Motor neuron (in vitro differentiated cells): ENCODE measurements around the gene SEC14L1. TPM values are rescaled to one million over a fixed set of nuclear protein-coding genes. Genes with fewer than 3 reads are reported as not detected.
A peak's percentile ranks its signal among the peaks of the same experiment; 100 is the strongest.
"Not testable (repeated sequence)": the region's sequence is repeated elsewhere in the genome, so short reads cannot be mapped to it uniquely, and the experiment has no call there.

Source experiments
- ATAC-seq, 8 experiments: fragments of 200-7000 bp; cut with Tn5 transposase; replicated peaks in 6 of 8; 2 replicates each; pipeline ENCODE4 v1.8.0; 2021; ENCODE audit warnings: mild to moderate bottlenecking in 8 of 8, moderate library complexity in 8 of 8
- H3K27ac ChIP-seq, 2 donors: fragments of 250-450 bp; sonication (Bioruptor Pico); 2 replicates each; pipeline ENCODE4 v1.9.0; 2021; ENCODE audit warnings: antibody characterized with exemption in 2 of 2, mild to moderate bottlenecking in 2 of 2, moderate library complexity in 1 of 2
- H3K4me1 ChIP-seq, 2 donors: fragments of 250-450 bp; sonication (Bioruptor Pico); replicated peaks in 1 of 2; 2 replicates each; pipeline ENCODE4 v1.6.1; 2021; ENCODE audit warnings: antibody characterized with exemption in 2 of 2, mild to moderate bottlenecking in 2 of 2, moderate library complexity in 1 of 2
- H3K4me3 ChIP-seq, 5 donors: fragments of 250-450 bp; sonication (Bioruptor Pico); 2 replicates each; pipeline ENCODE4 v1.9.0; 2021; ENCODE audit warnings: antibody characterized with exemption in 5 of 5, mild to moderate bottlenecking in 5 of 5, moderate library complexity in 4 of 5
- WGBS, 10 experiments: fragments of 450-650 bp; shearing (Covaris generic); methylation state at CpG; one replicate each; pipeline ENCODE4 v1.0.0; 2022; 5-methylcytosine and 5-hydroxymethylcytosine counted together
- in situ Hi-C, 9 experiments: fragments of 400-800 bp; cut with MboI; loops; one replicate each; pipeline ENCODE4 v1.15.0; 2021; ENCODE audit warnings: low sequenced_read_pairs in 9 of 9, low pct_unique_long_range_greater_than_20kb in 2 of 9; ENCODE audit not compliant: unreplicated experiment in 9 of 9
- total RNA-seq, 8 experiments: library from RNA; unstranded; fragments of 300-600 nt; gene quantifications; 2 replicates each; pipeline versions ENCODE4 v1.2.3 to v1.2.4, GENCODE V29; 2022

The SEC14L1 gene
- total RNA-seq: 10 to 100 TPM; 21.1 to 39.3 (median 32.4) TPM

DNA sequence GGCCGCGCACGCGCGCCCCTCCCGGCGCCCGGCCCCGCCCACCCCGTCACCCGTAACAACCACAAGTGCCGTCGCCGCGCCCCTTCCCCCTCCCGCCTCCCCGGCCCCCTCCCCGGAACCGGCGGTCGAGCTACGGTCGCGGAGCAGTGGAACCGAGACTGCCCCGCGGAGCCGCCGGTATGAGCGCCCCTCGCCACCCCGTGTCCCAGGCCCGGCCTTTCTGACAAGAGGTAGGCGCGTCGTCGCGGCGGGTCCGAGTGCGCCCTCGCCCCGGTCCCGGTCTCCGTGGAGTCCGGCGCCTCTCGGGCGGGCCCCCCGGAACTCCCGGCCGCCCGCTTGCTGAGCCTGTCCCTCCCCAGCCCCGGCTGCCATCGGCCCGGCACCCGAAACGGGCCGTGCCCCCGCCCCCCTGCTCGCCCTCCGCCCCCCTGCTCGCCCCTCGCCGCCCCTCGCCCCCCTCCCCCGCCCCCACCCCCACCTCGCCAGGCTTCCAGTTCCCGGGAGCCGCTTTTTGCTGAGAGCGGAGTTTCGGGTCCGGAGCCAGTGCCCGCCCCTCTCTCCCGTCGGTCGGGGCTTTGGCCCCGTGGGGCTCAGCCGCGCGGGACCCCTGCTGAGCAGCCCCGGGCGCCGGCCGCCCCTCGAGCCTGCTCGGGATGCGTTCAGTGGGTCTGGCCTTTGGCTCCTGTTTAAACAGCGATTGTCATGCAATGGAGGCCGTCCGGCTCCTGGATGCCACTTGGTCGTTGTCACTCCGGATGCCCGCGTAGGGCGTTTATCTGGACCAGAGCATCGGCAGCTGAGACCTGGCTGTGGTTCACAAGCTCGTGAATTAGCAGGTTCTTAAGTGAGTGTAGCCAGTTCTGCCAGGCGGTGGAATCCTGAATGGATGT, at the start of gene SEC14L1:
SEC14L1 (plus strand) TSS at position 92 of the 890 bp plus-strand sequence. CDS start 2,628 bp downstream, outside the sequence.
- in situ Hi-C loops: no loop called here
- ATAC-seq: peak; percentile 22 to 71 (median 66)
- Histone ChIP-seq H3K4me3 (peak within 1 kb of the TSS; percentile 71 to 95 (median 87)), H3K4me1 (peaks cover 9 to 19% of the 10 kb centered on the region in 2 donors), H3K27ac (peak within 1 kb of the TSS; percentile 72 to 74)
- 0 to 7% (median 0%) methylated on average over 1 to 10 of the region's 99 CpGs; no CpG with 5 or more reads in 3 of the 10 experiments for WGBS, 10 experiments

DNA sequence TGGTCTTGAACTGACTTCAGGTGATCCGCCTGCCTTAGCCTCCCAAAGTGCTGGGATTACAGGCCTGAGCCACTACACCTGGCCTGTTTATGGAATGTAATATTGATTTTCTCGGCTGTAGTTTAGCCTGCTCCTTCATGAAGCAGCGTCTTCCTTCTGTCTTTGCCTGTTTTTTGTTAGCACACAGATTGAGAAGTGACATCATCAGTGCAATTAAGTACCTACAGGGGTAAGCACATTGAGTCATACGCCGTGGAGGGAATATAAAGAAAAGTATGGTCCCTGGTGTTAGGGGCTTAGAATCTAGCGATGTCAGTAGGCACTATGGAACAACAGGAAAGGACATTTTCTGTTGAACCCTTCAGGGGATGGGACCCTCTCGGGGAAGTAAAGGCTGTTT, 48.7 kb upstream of the SEC14L1 start:
- Histone ChIP-seq H3K27ac (no peak overlapping the region), H3K4me1 (peaks cover 13 to 15% of the 10 kb centered on the region in 2 donors), H3K4me3 (no peak overlapping the region)
- ATAC-seq: no peak
- WGBS, 10 experiments: 60 to 100% (median 89%) methylated on average over 1 to 7 of the region's 7 CpGs
- in situ Hi-C loops: loop anchor here in 3 of 9 experiments (25.0 kb wide), 1 partner anchor 145 kb away; no protein-coding TSS in a partner anchor

DNA sequence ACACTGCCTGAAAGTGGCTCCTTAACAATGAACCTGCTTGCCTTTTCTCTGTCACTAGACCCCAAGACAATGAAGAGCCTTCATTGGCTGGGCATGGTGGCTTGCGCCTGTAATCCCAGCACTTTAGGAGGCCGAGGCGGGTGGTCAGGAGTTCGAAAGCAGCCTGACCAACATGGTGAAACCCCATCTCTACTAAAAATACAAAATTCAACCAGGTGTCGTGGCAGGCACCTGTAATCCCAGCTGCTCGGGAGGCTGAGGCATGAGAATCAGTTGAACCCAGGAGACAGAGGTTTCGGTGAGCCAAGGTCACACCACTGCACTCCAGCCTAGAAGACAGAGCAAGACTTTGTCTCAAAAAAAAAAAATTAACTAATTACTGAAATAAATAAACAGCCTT, 45.3 kb upstream of the SEC14L1 start:
- H3K27ac ChIP-seq: no peak overlapping the region
- peaks cover 3 to 7% of the 10 kb centered on the region in 2 donors for H3K4me1 ChIP-seq
- in situ Hi-C loops: loop anchor here in 3 of 9 experiments (25.0 kb wide), 1 partner anchor 142 kb away; no protein-coding TSS in a partner anchor
- H3K4me3 ChIP-seq: no peak overlapping the region
- ATAC-seq: no peak
- 100% methylated on average over 1 to 4 of the region's 7 CpGs; no CpG with 5 or more reads in 7 of the 10 experiments for WGBS, 10 experiments

DNA sequence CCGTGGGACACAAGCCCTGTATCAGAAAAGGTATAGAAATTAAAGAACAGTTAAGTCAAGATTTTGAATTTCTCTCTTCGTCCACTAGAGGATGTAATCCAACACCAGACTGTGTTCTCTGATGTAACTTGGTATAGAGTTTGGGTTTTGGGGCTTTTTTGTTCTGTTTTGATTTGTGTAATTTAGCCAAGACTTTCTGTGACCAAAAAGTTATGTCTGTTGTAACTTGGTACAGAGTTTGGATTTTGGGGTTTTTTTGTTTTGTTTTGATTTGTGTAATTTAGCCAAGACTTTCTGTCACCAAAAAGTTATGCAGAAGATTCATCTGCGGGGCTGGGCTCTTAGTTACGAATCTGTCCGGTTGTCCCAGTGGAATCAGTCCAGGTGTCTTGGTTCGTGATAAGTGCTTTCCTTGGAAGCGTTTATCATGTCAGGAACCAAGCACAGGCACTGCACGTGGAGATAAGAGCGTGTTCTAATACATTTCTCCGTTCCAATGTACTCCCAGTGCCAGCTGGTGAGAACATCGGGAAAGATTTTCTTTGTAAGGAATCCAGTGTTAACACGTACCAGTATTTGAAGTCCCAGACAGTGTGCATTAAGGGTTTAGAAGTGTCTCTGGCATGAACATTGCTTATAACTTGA, 44.1 kb upstream of the SEC14L1 start:
- H3K4me3 ChIP-seq: no peak overlapping the region
- WGBS, 10 experiments: 0 to 100% (median 84%) methylated on average over 1 to 12 of the region's 12 CpGs; no CpG with 5 or more reads in 1 of the 10 experiments
- peaks cover 2 to 9% of the 10 kb centered on the region in 2 donors for H3K4me1 ChIP-seq
- H3K27ac ChIP-seq: no peak overlapping the region
- in situ Hi-C loops: loop anchor here in 3 of 9 experiments (25.0 kb wide), 1 partner anchor 141 kb away; no protein-coding TSS in a partner anchor
- peak in 3 of 8 experiments; percentile 22 to 31 (median 31) for ATAC-seq

DNA sequence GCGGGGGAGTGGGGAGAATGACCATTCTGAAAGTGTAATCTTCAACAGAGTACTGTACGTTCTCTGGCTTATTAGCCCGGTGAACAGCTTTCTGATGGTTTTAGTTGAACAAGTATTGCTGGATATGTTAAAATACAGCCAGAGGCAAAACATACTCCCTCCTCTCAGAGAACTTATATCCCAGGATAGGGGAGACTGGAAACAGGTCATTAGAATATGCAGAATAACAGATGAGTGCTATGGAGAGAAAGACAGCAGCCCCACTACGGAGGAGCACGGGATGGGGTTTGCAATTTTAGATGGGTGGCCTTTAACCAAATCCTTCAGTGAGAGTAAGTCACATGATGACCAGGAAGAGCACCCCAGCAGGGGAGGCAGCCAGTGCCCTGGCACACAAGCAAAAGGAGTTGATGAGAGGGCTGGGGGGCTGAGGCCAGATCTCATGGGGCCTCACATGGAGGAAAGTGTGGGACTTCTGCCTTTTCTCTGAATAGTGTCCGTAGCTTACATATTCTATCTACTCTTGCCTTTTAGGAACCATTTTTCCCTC, 43.1 kb upstream of the SEC14L1 start:
- 48 to 100% (median 83%) methylated on average over 1 to 3 of the region's 6 CpGs; no CpG with 5 or more reads in 5 of the 10 experiments for WGBS, 10 experiments
- Histone ChIP-seq H3K4me1 (peaks cover 2 to 11% of the 10 kb centered on the region in 2 donors), H3K4me3 (no peak overlapping the region), H3K27ac (no peak overlapping the region)
- in situ Hi-C loops: loop anchor here in 3 of 9 experiments (25.0 kb wide), 1 partner anchor 140 kb away; no protein-coding TSS in a partner anchor
- ATAC-seq: peak in 4 of 8 experiments; percentile 7 to 93 (median 54)

DNA sequence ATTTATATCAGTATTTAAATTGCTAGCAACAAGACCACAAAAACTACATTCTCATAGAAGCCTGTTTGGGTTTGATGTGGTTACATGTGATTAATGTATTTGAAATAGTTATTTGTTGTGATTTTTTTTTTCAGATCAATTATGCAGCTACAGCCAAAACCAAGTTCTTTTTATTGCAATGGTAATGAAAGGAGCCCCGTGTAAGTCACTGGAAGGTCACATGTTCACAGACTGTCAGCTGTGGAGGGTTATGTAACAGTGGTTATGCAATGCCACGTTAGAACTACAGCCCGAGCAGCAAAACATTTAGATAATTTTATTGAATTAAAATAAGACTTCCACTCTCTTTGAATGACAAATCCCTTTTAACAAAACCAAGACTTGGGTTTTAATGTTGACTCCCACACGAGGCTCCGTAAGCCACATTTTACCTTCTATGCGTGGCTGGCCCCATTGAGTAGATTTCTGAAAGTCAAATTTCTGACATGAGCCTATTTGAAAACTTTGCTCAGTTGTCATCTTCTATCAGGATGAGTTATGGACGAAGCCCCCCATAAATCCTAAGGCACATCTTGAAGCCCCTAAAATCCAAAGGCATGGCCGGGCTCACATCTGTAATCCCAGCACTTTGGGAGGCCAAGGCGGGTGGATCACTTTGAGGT, 41.8 kb upstream of the SEC14L1 start:
- WGBS, 10 experiments: 22 to 100% (median 65%) methylated on average over 2 to 9 of the region's 9 CpGs; no CpG with 5 or more reads in 1 of the 10 experiments
- ATAC-seq: peak in 7 of 8 experiments; percentile 50 to 75 (median 67)
- H3K27ac ChIP-seq: no peak overlapping the region
- H3K4me3 ChIP-seq: no peak overlapping the region
- in situ Hi-C loops: loop anchor here in 3 of 9 experiments (25.0 kb wide), 1 partner anchor 138 kb away; no protein-coding TSS in a partner anchor
- peaks cover 2 to 11% of the 10 kb centered on the region in 2 donors for H3K4me1 ChIP-seq

DNA sequence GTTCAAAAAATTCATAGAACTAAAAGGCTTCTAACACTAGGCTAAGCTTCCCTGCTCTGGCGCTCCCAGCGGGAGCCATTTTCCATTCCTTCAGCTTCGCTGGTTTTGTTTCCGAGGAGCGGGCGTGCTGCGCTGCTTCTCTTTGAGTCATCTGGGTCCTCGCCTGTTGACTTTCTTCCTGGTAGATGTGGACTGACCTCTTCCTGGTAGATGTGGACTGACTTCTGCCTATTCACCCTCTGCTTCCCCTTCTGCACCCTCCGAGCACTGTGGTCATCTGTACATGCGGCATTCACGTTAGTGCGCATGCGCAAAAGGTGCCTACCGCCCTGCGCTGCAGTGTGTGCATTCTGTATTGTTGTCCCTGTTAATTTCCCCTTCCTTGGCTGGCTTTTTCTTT, 40.8 kb upstream of the SEC14L1 start:
- Histone ChIP-seq H3K27ac (no peak overlapping the region), H3K4me1 (peaks cover 2 to 11% of the 10 kb centered on the region in 2 donors), H3K4me3 (no peak overlapping the region)
- in situ Hi-C loops: loop anchor here in 3 of 9 experiments (25.0 kb wide), 1 partner anchor 137 kb away; no protein-coding TSS in a partner anchor
- 92 to 100% (median 96%) methylated on average over 1 to 15 of the region's 15 CpGs for WGBS, 10 experiments
- no peak for ATAC-seq

DNA sequence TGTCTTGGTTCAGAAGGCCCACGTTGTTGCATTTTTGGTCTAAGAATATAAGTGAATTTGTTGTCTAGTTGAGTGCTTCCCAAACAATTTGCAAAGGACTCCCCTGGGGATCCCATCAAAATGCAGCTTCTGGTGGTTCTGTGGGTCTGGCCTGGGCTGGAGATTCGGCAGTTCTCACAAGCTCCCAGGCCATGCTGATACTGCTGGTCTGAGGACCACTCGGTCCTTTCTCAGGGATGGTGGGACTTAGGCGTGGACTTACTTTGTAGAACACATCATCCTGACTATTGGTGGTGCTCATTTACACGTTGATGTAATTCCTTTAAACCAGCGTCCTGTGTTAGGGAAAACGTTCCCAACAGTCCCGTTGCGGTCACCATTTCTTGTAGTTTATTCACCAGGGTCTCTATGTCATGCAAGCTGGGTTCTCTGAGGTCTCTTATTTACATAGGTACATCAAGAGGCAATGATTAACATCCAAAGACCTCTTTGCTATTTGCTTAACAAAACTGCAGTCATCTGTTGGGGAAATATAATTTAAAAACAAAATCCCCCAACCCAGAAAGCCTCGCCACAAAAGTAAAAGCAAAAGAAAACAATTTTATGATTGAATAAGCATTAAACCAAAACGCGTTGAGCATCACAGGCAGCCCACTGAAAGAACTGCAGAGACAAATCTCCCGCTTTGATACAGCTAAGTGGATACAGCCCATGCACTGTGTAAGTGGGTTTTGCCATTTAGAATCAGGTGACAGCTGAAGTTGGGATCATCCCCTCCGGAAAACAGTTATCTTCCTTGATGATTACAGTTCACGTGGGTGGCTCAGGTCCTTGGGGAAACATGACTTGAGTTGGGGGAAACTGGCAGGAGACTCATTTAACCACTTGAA, 39.0 kb upstream of the SEC14L1 start:
- no peak for ATAC-seq
- Histone ChIP-seq H3K4me1 (peaks cover 2 to 11% of the 10 kb centered on the region in 2 donors), H3K4me3 (no peak overlapping the region), H3K27ac (no peak overlapping the region)
- 35 to 100% (median 80%) methylated on average over 1 to 15 of the region's 15 CpGs for WGBS, 10 experiments
- in situ Hi-C loops: no loop called here

DNA sequence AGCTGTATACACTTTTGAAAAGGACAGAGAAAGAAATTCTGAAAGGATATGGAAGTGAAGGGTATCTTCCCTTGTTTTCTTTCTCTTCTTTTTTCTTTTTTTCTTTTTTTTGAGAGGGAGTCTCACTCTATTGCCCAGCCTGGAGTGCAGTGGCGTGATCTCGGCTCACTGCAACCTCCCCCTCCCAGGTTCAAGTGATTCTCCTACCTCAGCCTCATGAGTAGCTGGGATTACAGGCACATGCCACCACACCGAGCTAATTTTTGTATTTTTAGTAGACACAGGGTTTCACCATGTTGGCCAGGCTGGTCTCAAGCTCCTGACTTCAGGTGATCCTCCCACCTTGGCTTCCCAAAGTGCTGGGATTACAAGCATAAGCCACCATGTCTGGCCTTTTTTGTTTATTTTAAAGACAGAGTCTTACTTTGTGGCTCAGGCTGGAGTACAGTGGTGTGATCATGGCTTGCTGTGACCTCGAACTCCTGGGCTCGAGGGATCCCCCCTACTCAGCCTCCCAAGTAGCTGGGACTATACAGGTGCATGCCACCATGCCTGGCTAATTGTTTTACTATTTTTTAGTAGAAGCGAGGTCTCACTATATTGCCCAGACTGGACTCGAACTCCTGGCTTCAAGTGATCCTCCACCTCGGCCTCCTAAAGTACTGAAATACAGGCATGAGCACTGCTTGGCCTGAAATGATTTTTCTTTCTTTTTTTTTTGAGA, 38.2 kb upstream of the SEC14L1 start:
- peaks cover 2 to 11% of the 10 kb centered on the region in 2 donors for H3K4me1 ChIP-seq
- H3K27ac ChIP-seq, in situ Hi-C loops, H3K4me3 ChIP-seq, ATAC-seq: not testable (repeated sequence)
- WGBS, 10 experiments: 80 to 100% (median 94%) methylated on average over 1 to 8 of the region's 8 CpGs; no CpG with 5 or more reads in 2 of the 10 experiments

DNA sequence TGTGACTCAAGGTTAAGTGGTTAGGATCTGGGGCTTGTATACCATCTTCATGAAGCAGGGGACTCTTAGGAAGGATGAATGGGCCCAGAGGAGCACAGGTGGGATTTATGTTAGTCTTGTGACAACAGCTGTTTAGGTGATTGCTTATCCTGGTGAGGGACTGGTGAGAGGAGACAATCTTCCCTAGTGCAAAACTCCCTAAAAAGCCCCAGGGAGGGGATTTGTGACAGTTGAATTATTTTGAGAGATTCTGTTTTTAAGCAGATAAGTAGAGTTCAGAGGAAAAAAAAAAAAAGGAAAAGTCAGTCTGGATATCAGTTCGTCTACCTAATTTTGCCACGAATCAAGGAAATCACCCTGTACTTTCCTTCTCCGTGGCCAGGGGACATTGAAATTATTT, 35.1 kb upstream of the SEC14L1 start:
- in situ Hi-C loops: no loop called here

DNA sequence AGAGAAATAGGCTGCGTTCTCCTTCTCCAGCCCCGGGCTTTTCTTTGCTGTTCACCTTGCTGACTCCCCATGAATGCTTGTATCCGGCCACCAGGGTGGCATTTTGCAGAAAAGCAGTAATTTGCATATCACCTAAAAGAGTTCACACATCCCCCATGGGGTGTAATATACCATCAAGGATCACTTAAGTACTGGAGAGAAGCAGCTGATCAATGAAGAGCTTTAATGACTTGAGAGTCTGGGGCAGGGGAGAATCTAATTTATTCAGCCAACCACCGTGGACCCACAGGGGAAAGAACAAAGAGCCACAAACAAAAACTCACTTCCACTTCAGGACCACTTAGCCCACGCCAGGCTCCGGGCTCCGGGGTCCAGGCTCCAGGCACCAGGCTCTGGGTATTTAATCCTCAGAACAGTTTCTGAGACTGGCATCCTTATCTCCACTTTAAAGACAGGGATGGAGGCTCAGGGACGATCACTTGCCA, 33.9 kb upstream of the SEC14L1 start:
- H3K27ac ChIP-seq: no peak overlapping the region
- WGBS, 10 experiments: 55 to 93% (median 81%) methylated on average over 1 to 7 of the region's 8 CpGs
- peaks cover 3 to 8% of the 10 kb centered on the region in 2 donors for H3K4me1 ChIP-seq
- no peak for ATAC-seq
- no peak overlapping the region for H3K4me3 ChIP-seq
- in situ Hi-C loops: no loop called here

More for the DNA sequence above, 35.1 kb upstream of the SEC14L1 start:
- H3K4me3 ChIP-seq: no peak overlapping the region
- 60 to 100% (median 95%) methylated on average over 1 to 3 of the region's 3 CpGs; no CpG with 5 or more reads in 2 of the 10 experiments for WGBS, 10 experiments
- no peak for ATAC-seq
- peaks cover 3 to 11% of the 10 kb centered on the region in 2 donors for H3K4me1 ChIP-seq
- no peak overlapping the region for H3K27ac ChIP-seq
